GM18909 (cell line): ENCODE data around the gene C22orf42.
"Not testable (repeated sequence)": the region's sequence is repeated elsewhere in the genome, so short reads cannot be mapped to it uniquely, and the experiment has no call there.

Experiments
- ATAC-seq: cut with Tn5 transposase; IDR thresholded peaks from one replicate; pipeline ENCODE4 v1.9.1; 2021; ENCODE audit warnings: mild to moderate bottlenecking; ENCODE audit not compliant: unreplicated experiment, poor library complexity

Gene C22orf42

GRCh38 chr22:32137731-32138324, 21.3 kb downstream of the C22orf42 start:
- ATAC-seq = not testable (repeated sequence)

- not testable (repeated sequence) for ATAC-seq
Observed at GRCh38 chr22:32136881-32137280, 22.2 kb downstream of the C22orf42 start.

- not testable (repeated sequence) for ATAC-seq
Observed at GRCh38 chr22:32135958-32136357, 23.1 kb downstream of the C22orf42 start.

GRCh38 chr22:32134796-32135195, 24.3 kb downstream of the C22orf42 start:
- not testable (repeated sequence) for ATAC-seq

GRCh38 chr22:32132783-32133182, 26.3 kb downstream of the C22orf42 start:
- ATAC-seq = no peak

GRCh38 chr22:32132126-32132525, 27.0 kb downstream of the C22orf42 start:
- ATAC-seq = no peak

- no peak for ATAC-seq
Observed at GRCh38 chr22:32130464-32130863, 28.6 kb downstream of the C22orf42 start.

- ATAC-seq = no peak
Observed at GRCh38 chr22:32127904-32128303, 31.2 kb downstream of the C22orf42 start.

GRCh38 chr22:32123657-32124056, 35.4 kb downstream of the C22orf42 start:
- no peak for ATAC-seq

- no peak for ATAC-seq
Observed at GRCh38 chr22:32122899-32123298, 36.2 kb downstream of the C22orf42 start.

GRCh38 chr22:32120603-32121002, 38.5 kb downstream of the C22orf42 start:
- ATAC-seq = no peak

GRCh38 chr22:32119568-32120235, 39.4 kb downstream of the C22orf42 start:
- ATAC-seq = no peak

- ATAC-seq = no peak
Observed at GRCh38 chr22:32112380-32112779, 46.7 kb downstream of the C22orf42 start.

- ATAC-seq = no peak
Observed at GRCh38 chr22:32106930-32107329, 52.2 kb downstream of the C22orf42 start.

GRCh38 chr22:32103658-32104315, 55.3 kb downstream of the C22orf42 start:
- no peak for ATAC-seq

GRCh38 chr22:32100711-32101110, 58.4 kb downstream of the C22orf42 start:
- no peak for ATAC-seq
